Spleen (tissue), 7 donors: ENCODE results near the gene NPNT.
"Not testable (repeated sequence)": the region's sequence is repeated elsewhere in the genome, so short reads cannot be mapped to it uniquely, and the experiment has no call there.

Experiments
- CTCF ChIP-seq, 11 experiments: fragments of 200-600 bp in 7 of 11; fragments of 450-650 bp in 4 of 11; sonication (generic) in 4 of 11; IDR thresholded peaks in 8 of 11; conservative IDR thresholded peaks in 3 of 11; 1 replicate in 7 of 11; 2 replicates in 4 of 11; pipeline versions ENCODE4 v1.4.0 to v1.8.0; 2016 to 2021; ENCODE audit warnings: antibody characterized with exemption in 11 of 11, inconsistent platforms in 4 of 11, mild to moderate bottlenecking in 1 of 11
- POLR2A ChIP-seq, 3 donors: fragments of 450-650 bp; IDR thresholded peaks; one replicate each; pipeline ENCODE4 v1.5.1; 2017; ENCODE audit warnings: antibody characterized with exemption in 3 of 3, mild to moderate bottlenecking in 1 of 3
- POLR2AphosphoS5 ChIP-seq, 3 donors: sonication (generic); formaldehyde crosslinking; IDR thresholded peaks; one replicate each; pipeline ENCODE4 v1.5.1; 2017; ENCODE audit warnings: antibody characterized with exemption in 3 of 3
- donor health status: DM: no; HTN: no; CAD: no; lungs with moderate emphysema.
- donor health status: DM: no; HTN: no; CAD: no.
- donor health status: DM: no; HTN: no; CAD: no.

GRCh38 chr4:105852230-105852629 lies 43.0 kb upstream of the NPNT start:
- not testable (repeated sequence) for TF ChIP-seq CTCF (IDR thresholded peaks at IDR 0.05 in 8 of 11, conservative IDR thresholded peaks at IDR 0.05 in 3 of 11); POLR2A (IDR thresholded peaks at IDR 0.05); POLR2AphosphoS5 (IDR thresholded peaks at IDR 0.05)
